ENCODE data around the gene MKLN1. TPM values are rescaled to one million over a fixed set of nuclear protein-coding genes. Genes with fewer than 3 reads are reported as not detected.
A peak's percentile ranks its signal among the peaks of the same experiment; 100 is the strongest.

MKLN1 gene
- total RNA-seq, 4 donors from 2014 or later, result 93.1 to 175 (median 102) TPM

DNA sequence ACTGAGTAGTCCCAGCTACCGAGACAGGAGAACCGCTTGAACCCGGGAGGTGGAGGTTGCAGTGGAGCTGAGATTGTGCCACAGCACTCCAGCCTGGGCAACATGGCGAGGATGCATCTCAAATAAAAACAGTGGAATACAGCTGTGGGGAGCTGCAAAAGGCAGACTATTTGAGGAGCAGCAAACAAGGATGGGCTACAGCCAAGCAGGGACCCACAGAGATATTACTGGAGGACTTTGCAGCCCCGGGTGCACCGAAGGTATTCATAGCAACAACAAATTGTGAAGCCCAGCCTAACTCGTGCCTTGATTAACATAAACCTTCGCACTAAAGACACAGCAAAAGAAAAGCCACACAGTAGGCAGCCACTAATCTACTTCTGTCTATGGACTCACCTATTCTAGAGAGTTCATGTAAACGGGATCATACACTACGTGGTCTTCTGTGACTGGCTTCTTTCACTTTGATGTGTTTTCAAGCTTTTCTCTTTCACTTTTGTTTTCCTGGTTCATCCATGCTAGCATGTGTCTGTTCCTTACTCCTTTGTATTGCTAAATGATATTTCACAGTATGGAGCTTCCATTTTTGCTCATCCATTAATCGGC, 194.8 kb downstream of the MKLN1 start:
- WGBS, 2 donors, result 79 to 83% methylated on average over 11 of the region's 11 CpGs
- DNase-seq, result no peak

DNA sequence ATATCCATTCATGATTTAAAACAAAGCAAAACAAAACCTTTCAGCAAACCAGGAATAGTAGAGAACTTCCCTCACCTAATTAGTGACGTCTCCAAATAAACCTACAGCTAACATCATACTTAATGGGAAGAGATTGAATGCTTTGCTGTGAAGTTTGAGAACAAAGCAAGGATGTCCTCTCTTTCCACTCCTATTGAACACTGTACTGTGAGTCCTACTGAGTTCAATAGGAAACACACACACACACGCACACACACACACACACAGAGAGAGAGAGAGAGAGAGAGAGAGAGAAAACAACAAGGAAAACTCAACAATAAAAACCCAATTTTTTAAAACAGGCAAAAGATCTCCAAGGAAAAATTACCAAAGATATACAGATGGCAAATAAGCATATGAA, 196.4 kb downstream of the MKLN1 start:
- H3K4me1 ChIP-seq, result peaks cover 4 to 8% of the 10 kb centered on the region in 2 donors
- H3K27ac ChIP-seq, result no peak overlapping the region
- 68 to 71% methylated on average over 2 of the region's 2 CpGs for WGBS, 2 donors

More for the DNA sequence above, 194.8 kb downstream of the MKLN1 start:
- H3K4me3 ChIP-seq (replicated peaks in 1 of 3), result no peak overlapping the region
- intact Hi-C loops (cut with DNase I), result no loop called here
- no peak for TF ChIP-seq POLR2A (IDR thresholded peaks at IDR 0.05)
- TF ChIP-seq, protein P1, sequence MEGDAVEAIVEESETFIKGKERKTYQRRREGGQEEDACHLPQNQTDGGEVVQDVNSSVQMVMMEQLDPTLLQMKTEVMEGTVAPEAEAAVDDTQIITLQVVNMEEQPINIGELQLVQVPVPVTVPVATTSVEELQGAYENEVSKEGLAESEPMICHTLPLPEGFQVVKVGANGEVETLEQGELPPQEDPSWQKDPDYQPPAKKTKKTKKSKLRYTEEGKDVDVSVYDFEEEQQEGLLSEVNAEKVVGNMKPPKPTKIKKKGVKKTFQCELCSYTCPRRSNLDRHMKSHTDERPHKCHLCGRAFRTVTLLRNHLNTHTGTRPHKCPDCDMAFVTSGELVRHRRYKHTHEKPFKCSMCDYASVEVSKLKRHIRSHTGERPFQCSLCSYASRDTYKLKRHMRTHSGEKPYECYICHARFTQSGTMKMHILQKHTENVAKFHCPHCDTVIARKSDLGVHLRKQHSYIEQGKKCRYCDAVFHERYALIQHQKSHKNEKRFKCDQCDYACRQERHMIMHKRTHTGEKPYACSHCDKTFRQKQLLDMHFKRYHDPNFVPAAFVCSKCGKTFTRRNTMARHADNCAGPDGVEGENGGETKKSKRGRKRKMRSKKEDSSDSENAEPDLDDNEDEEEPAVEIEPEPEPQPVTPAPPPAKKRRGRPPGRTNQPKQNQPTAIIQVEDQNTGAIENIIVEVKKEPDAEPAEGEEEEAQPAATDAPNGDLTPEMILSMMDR (IDR thresholded peaks at IDR 0.05), result no peak
- no peaks in the 10 kb centered on the region for H3K9me3 ChIP-seq
- H3K4me1 ChIP-seq, result peaks cover 6 to 12% of the 10 kb centered on the region in 2 donors
- H3K36me3 ChIP-seq, result no peaks in the 10 kb centered on the region
- H3K27me3 ChIP-seq, result no peaks in the 10 kb centered on the region
- H3K27ac ChIP-seq, result peak overlapping the region; percentile 62 to 90 (median 82)

DNA sequence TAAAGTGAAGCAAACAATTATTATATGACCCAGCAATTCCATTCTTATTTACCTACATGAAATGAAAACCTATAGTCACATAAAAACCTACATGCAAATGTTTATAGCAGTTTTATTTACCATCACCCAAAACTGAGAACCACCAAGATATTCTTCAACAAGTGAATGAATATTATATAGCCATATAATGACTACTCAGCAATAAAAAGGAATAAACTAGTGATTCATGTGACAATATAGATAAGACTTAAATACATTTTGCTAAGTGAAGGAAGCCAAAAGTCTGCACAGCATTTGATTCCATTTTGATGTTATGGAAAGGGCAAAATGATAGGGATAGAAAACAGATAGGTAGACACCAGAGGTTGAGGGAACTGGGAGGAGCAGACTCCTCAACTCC, 197.0 kb downstream of the MKLN1 start:
- TF ChIP-seq, protein P1 (IDR thresholded peaks at IDR 0.05), result no peak
- no peak for TF ChIP-seq POLR2A (IDR thresholded peaks at IDR 0.05)
- intact Hi-C loops (cut with DNase I), result no loop called here
- Histone ChIP-seq H3K27ac (peak overlapping the region in 1 of 3 donors; percentile 32), H3K36me3 (no peaks in the 10 kb centered on the region), H3K4me1 (peaks cover 4 to 8% of the 10 kb centered on the region in 2 donors), H3K27me3 (no peaks in the 10 kb centered on the region), H3K9me3 (no peaks in the 10 kb centered on the region), H3K4me3 (replicated peaks in 1 of 3) (no peak overlapping the region)
- no peak for DNase-seq

More for the DNA sequence above, 196.4 kb downstream of the MKLN1 start:
- TF ChIP-seq, protein P1 (IDR thresholded peaks at IDR 0.05), result no peak
- no peak for TF ChIP-seq POLR2A (IDR thresholded peaks at IDR 0.05)
- Histone ChIP-seq H3K36me3 (no peaks in the 10 kb centered on the region), H3K9me3 (no peaks in the 10 kb centered on the region), H3K4me3 (replicated peaks in 1 of 3) (no peak overlapping the region), H3K27me3 (no peaks in the 10 kb centered on the region)
- intact Hi-C loops (cut with DNase I), result no loop called here
- DNase-seq, result no peak

DNA sequence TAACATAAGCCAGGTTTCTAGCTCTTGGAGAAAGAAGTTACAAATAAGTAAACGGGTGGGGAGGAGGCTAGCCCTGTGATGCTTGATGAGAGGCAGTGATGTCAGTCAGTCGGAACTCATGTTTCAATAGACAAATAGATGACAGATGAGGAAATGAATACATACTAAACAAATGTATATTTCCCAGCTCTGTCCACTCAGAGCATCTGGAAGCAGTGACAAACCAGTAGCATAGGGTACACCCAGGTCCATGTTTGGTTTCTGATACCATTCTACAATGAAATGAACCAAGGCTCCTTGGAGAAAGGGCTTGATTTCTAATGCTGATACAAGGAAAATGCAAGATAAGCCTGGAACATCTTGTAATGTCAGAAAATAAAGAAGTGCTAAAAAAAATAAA, 198.1 kb downstream of the MKLN1 start:
- no peak for TF ChIP-seq POLR2A (IDR thresholded peaks at IDR 0.05)
- TF ChIP-seq, protein P1 (IDR thresholded peaks at IDR 0.05), result no peak
- Histone ChIP-seq H3K27ac (no peak overlapping the region), H3K27me3 (no peaks in the 10 kb centered on the region), H3K4me1 (peaks cover 4 to 8% of the 10 kb centered on the region in 2 donors), H3K4me3 (replicated peaks in 1 of 3) (no peak overlapping the region), H3K9me3 (no peaks in the 10 kb centered on the region), H3K36me3 (no peaks in the 10 kb centered on the region)
- WGBS, 2 donors, result 72 to 81% methylated on average over 2 of the region's 2 CpGs
- no peak for DNase-seq
- intact Hi-C loops (cut with DNase I), result no loop called here

DNA sequence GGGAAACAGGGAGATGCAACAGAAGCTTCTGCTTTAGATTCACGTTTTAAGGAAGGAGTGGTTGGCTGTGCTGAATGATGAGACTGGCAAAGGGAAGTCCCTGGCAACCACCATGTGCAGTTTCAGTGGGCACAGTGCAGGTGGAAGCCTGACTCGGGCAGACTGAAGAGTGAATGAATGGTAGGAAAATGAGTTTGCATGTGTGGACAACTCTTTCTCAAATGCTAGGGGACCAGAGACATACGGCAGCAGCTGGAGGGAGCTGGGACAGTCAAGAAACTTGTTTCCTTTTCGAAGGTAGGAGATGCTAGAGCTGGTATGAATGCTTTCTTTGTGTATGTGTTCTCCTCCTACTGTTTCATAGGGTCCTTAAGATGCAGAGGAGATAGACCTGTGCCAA, 199.8 kb downstream of the MKLN1 start:
- WGBS, 2 donors, result 72 to 76% methylated on average over 4 of the region's 4 CpGs
- DNase-seq, result no peak
- H3K4me3 ChIP-seq (replicated peaks in 1 of 3), result no peak overlapping the region
- H3K27me3 ChIP-seq, result no peaks in the 10 kb centered on the region
- no peaks in the 10 kb centered on the region for H3K9me3 ChIP-seq
- no peaks in the 10 kb centered on the region for H3K36me3 ChIP-seq
- TF ChIP-seq, protein P1 (IDR thresholded peaks at IDR 0.05), result no peak
- TF ChIP-seq POLR2A (IDR thresholded peaks at IDR 0.05), result no peak
- intact Hi-C loops (cut with DNase I), result no loop called here
- H3K27ac ChIP-seq, result no peak overlapping the region
- peaks cover 0 to 1% of the 10 kb centered on the region in 2 donors for H3K4me1 ChIP-seq

All from thyroid gland (tissue), 4 donors.